Limb (tissue), 2 donors: ENCODE data around the gene TBC1D14.
"Not testable (repeated sequence)": the region's sequence is repeated elsewhere in the genome, so short reads cannot be mapped to it uniquely, and the experiment has no call there.

Experiments used
- DNase-seq, 2 donors: peaks; one replicate each; pipeline ENCODE4 v3.0.0-alpha.2; 2016; ENCODE audit errors: extremely low spot score in 2 of 2

Gene TBC1D14

DNA sequence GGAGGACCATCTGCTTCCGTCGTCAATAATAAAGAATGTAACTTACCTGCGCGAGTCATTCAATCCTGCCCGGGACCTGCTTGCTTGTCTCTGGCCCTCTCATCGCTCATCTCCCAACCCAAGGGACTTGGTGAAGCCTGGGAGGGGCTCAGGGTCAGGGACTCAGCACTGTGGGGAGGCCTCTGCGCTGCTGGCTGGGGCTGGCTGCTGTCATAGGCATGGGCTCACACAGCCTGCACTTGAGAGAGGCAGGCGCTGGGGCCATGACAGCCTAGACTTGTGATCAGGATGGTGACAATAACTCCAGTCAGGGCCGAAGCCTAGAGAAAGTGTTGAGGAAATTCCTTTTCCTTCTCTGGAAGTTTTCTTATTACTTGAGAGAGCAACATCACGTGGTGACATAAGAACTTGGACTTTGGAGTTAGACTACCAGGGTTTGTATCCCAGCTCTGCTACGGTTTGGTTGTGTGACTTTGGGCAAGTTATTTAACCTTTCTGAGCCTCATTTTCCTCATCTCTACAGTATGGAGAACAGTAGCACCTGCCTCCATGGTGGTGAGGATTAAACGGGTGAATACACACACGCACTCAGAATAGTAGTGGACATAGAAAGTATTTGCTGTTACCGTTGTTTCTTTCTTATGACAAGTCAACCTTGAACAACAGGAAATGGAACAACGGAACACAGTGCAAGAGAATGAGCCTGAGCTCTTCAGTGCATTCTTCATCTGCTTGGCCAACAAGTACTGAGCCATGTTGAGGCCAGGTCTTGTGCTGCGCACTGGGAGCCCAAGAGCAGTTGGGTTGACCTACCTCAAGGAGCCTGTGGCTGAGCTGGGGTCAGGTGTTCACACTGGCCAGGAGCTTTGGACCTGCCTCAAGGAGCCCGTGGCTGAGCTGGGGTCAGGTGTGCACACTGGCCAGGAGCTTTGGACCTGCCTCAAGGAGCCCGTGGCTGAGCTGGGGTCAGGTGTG, 60.5 kb downstream of the TBC1D14 start:
- DNase-seq = no peak

DNA sequence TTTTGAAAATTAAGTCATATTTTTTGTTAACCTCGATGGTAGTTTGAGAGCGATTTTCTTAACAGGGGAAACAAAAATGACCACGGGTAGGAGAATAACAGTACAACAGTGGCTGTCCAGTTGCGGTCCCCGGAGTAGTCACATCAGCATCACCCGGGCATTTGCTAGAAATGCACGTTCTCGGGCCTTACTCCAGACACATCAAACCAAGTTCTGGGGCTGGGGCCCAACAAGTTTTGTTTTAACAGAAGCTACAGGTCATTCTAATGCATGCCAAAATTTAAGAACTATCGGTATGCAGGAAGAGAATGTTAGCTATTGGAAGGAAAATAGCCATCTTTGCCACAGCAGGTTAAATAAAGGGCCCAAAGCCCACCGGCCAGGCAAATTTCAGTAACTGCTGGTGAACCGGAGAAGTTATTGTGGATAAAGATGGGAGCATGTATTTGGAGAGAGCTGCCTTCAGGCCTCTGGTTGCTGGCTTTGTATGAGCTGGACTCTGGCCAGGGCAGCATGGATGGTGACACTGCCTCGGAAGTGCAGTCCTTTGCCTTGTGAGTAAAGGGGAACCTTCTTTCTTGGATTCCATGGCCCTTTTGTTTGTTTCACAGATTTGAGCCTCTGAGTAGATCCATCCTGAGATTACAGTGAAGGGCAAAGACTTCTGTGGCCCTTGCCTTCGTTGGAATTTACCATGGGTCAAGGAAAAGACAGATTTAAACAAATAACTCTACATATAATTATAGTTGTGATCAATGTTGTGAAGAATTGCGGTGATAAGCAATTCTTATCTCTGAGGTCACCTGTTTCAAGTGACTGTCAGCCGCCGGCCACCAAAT, 62.1 kb downstream of the TBC1D14 start:
- no peak for DNase-seq

DNA sequence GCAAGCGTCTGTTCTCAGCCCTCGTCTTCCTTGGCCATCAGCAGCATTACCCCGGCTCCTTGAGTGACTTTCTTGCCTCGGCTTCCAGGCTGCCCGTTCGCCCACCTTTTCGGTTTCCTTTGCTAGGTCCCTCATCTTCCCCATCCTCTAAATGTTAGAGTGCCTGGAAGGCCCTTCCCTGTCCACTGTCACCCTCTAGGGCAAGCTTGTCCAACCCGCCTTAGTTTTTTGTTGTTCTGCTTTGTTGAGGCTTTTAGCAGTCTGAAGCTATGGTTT, 62.7 kb downstream of the TBC1D14 start:
- DNase-seq = no peak

DNA sequence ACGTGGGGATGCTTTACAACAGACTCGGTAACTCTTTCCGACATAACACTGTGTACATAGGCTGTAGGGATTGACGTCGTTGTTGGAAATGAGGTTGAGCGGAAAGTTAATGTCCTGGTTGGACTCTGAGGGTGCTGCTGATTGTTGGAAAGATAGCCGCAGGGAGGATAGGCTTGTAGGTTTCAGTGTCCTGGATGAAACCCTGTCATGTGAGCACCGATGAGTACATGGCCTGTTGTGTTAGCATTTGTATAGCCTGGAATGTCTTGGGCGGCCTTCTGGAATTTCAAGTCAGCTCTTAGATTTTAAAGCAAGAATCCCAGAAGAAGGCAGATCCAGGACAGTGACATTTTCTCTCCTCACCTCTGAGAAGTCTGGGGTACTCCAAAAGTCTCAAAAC, 63.3 kb downstream of the TBC1D14 start:
- DNase-seq = no peak

GRCh38 chr4:6974138-6974848, 64.7 kb downstream of the TBC1D14 start:
- DNase-seq = peak; percentile 91 to 92

- DNase-seq = not testable (repeated sequence)
Measured at GRCh38 chr4:6977846-6978245, 68.2 kb downstream of the TBC1D14 start.

DNA sequence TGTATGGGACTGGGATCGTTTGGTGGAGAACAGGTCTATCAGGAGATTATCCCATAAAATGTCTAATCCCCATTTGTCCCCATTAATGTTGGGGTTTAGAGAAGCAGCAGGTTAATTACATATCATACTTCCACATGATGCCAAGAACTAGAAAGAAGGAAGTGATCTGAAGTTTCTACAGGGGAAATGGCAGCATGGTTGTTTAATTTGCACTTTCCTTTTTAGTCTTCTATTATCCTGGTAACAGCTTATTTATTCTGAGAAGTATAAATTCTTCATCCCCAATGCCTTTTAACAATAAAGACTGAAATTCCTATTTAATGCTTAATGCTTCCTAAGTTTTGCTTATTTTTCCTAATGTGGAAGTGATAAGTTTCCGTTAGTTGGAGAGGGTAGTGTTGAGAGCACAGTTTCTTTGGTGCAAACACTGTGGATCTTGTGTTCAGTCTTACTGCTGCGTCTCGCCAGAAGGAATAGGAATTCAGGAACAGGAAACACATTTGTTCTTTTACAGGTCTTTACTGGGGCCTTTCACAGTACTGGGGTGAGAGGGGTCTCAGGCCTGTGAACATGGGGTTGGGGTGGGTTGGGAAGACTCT, 74.0 kb downstream of the TBC1D14 start:
- DNase-seq = no peak

GRCh38 chr4:6984612-6985425, 75.2 kb downstream of the TBC1D14 start:
- no peak for DNase-seq

- DNase-seq = peak in 1 of 2 donors; percentile 18
Measured at GRCh38 chr4:6986072-6986780, 76.6 kb downstream of the TBC1D14 start.

DNA sequence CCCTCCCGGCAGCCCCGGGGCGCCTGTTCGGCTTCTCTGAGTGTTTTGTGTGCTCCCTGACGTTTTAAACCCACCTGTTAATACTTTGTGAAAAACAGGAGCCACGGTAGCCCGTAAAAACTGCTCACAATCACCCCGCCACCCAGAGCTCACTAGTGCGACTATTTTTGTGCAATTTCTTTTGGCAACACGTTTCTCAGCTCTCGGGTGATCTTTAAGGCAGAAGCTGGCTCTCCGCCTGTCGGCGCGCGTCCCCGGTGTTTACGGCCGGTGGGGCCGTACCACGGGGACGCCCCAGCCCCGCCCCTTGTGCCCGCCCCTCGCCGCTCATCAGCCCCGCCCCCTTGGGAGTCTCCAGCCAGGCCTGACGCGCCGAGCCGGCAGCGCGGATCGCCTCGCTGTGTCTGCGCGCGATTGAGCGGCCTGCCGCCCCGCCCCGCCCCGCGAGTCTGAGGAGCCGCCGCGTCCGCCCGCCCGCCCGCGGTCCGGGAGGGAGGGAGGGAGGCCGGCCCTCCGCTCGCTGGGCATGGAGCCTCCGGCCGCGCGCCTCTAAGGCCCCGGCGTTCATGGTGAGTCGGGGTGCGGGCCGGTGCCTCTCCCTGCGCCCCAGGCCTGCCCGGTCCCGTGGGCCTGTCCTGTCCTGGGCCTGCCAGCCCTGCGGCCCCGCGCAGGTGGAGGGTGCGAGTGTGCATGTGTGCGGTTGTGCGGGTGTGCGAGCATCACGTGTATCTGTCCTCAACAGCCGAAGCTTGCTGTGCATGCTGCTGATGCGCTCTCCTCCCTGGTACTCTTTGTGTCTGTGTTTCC, 77.4 kb downstream of the TBC1D14 start:
- DNase-seq = peak; percentile 93 to 97

DNA sequence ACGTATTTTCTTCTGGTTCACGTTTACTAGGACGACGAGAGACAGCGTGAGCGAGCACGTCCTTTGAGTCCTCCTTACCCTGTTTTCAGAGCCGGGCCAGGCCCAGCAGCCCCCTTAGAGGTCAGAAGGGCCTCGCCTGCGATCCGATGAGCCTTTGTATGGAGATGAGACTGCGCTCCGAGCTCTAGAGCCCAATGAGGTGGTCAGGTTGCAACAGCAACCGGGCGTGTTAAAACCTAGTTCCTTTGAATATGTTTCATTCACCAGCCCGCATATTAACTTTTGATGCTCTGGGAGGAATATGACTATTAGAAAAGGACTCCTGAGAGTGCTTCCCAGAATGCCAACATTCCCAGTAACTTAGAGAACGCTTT, 77.9 kb downstream of the TBC1D14 start:
- DNase-seq = peak in 1 of 2 donors; percentile 18

DNA sequence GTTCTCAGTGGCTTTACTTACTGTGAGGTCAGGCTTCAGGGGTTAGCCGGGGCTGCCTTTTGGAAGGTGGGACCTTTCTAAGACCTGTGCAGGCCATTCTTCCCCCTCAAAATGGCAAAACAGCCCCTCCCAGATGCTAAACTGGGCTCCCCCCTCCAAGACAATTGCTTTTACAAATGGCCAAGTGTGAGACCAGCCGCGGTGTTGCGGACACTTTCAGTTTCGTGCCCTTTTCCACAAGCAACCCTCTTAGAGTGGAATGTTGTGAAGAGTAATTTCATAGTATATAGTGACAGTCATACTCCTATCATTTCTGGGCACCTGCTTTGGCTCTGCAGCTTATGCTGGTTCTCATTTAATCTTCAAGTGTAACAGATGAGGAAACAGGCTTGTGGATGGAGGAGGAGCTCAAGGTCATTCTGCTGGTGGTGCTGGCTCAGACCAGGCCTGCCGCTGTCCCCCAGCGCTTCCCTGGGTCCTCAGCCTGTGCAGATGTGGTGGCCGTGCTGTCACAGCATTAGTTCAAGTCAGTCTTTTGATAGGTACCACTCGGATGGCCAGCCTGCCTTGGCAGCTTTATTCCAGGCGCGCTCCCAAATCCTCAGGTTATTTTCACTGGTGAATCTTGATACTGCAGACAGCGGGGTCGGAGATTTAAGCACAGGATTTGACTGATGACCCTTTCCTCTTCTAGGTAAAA, 78.5 kb downstream of the TBC1D14 start:
- no peak for DNase-seq

GRCh38 chr4:6989331-6989923, 79.8 kb downstream of the TBC1D14 start:
- no peak for DNase-seq

DNA sequence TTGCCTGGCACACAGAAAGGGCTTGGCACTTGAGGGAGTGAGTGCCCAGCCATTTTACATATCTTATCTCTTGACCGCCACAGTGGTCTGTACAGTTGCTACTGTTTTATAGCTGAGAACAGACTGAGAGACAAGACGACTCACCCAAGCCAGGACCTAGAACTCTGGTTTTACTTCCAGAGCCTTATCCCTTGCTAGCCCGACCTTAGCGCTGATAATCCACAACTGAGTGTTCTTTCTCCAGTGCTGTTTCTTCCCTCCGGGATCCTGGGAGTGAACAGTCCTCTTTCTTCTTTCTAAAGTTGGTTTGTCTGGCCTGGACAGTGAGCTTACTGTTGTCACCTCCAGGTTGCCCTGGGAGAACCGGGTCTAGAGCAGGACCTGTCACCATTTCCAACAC, 81.0 kb downstream of the TBC1D14 start:
- DNase-seq = no peak

- no peak for DNase-seq
Measured at GRCh38 chr4:6991249-6991648, 81.6 kb downstream of the TBC1D14 start.

- peak in 1 of 2 donors; percentile 7 for DNase-seq
Measured at GRCh38 chr4:6991771-6992557, 82.3 kb downstream of the TBC1D14 start.
